Erythroblast (primary cell): ENCODE measurements around the gene KRT13.

Experiments used
- GATA1 ChIP-seq: IDR thresholded peaks from 2 replicates; pipeline ENCODE4 v1.6.1; 2011; ENCODE audit warnings: low read depth, mild to moderate bottlenecking, control low read depth, low read length, moderate library complexity
- POLR2A ChIP-seq: IDR thresholded peaks from 2 replicates; pipeline ENCODE4 v1.6.1; 2011; ENCODE audit warnings: mild to moderate bottlenecking, low read length

- TF ChIP-seq POLR2A (no peak), GATA1 (no peak)
These were observed 37.1 kb downstream of the KRT13 start for GRCh38 chr17:41468346-41468745.
